AG08395 (cell line): Measurements from ENCODE around the gene RNU1-4.
"Not testable (repeated sequence)": the region's sequence is repeated elsewhere in the genome, so short reads cannot be mapped to it uniquely, and the experiment has no call there.

Source experiments
- DNase-seq: peaks from one replicate; pipeline ENCODE4 v3.0.0; 2012; ENCODE audit warnings: mixed read lengths, low spot score

RNU1-4 gene

DNA sequence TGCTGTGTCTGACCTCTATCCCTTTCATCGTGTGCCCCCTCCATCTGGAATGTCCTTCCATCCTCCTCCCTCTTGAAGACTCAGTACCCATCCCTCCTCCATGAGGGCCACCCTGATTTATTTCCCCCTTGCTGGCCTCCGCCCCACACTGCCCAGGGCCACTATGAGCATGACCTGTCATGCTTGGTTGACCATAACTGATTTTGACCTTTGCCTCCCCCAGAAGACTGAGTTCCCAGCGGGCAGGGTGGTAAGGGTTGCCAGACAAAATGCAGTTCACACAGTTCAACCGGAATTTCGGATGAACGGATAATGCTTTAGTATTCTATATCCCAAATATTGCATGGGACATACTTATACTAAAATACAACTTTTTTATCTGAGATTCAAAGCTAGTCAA lies 31.6 kb upstream of the RNU1-4 start:
- DNase-seq, result not testable (repeated sequence)

DNA sequence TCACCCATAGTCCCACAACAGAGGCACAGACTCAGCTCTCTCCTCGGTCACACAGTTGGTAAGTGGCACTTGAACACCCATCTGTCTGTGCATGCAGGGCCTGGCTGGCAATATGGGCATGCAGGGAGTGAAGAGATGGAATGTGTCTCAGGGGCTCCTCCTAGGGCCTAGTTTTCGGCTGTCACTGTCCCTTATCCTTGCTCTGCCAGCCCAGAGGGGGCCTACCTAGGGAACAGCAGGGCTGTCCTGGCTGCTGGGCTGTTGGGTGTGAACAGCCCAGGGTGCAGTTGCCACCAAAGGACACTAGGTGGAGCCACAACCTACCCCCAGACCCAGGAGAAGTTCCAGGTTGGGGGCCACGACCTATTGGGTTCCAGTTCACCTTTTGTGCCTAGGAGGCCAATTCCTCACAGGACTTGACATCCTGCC lies 30.6 kb upstream of the RNU1-4 start:
- DNase-seq, result not testable (repeated sequence)

DNA sequence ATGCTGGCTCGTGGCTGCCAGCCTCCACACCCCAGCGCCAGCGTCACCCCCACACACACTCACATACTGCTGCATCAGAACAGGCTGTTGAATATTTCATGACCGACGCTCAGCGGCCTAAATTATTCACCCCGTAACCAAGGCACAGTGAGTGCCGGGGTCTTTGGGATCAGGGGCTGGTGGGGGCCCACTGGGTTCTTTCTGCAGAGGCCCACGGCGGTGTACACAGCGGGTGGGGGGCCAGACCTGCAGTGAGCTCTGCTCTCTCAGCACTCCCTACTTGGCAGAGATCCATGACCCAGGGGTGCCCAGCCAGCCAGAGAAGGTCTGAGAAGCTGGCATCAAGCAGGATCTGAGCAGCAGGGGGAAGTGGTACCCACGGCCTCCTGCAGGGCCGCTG lies 29.7 kb upstream of the RNU1-4 start:
- not testable (repeated sequence) for DNase-seq

DNA sequence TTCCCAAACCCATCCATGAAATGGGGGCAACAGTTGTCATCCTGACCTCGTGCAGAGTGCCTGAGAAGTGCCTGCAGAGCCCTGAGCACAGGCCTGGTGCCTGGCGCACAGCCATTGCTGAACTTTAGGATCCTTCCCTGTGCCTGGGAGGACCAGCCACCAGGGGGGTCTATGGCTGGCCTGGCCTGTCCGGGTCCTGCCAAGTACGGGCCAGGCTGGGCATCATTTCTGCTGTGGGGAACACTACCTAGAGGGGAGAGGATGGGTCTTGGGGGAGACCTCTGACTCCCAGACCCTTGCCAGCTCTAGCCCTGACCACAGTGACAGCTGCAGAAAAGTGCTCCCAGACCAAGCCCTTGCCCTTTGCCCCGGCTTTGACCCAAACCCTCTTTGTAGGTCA lies 28.2 kb upstream of the RNU1-4 start:
- DNase-seq, result not testable (repeated sequence)

DNA sequence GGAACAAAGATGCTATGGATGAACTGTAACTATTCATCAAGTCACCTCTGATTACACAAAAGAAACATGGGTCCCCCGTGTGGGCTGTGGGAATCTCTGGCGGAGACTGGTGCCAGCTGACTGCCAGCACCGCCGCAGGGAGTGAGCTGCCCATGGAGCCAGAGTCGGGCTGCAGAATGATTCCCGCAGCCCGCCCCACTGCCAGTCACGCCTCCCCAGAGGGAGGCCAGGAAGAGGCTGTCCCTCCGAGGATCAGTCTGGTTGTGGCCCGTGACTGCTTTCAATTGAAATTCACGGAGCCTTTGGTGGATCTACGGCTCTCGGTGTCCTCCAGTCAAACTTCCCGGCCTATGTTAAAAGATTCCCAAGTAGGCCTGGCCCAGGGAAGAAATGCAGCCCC lies 27.7 kb upstream of the RNU1-4 start:
- not testable (repeated sequence) for DNase-seq

DNA sequence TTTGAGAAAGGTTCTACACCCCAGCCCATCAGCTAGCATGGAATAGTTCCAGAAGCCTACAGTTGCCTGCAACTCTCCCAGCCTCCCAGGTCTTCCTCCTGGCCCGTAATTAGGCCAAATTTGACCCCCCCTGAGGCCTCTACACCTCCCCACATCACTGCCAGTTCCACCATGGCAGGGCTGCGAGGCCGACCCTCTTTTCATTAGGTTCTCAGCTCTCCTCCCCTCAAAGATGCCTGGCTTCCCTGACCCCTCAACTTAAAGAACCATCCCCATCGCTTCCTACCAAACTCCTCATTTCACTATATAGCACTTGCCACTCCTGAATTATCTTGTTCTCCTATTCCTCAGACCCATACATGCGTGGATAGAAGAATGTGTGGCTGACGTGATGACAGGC lies 27.3 kb upstream of the RNU1-4 start:
- DNase-seq, result not testable (repeated sequence)

DNA sequence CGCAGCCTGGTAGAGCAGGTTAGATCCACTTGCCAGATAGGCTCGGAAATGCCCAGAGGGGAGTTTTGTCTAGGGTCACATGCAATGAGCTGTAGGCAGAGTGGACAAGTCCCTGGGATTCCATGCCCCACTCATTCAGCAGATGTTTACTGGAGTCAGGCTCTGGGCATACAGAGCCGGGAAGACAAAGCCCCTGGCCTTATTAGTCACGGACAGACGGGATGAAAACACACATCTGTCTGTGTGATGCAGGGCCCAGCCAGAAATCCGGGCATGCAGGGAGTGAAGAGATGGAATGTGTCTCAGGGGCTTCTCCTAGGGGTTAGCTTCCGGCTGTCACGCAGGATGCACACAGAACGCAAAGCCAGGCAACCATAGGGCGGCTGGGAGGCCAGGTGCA lies 26.8 kb upstream of the RNU1-4 start:
- not testable (repeated sequence) for DNase-seq

DNA sequence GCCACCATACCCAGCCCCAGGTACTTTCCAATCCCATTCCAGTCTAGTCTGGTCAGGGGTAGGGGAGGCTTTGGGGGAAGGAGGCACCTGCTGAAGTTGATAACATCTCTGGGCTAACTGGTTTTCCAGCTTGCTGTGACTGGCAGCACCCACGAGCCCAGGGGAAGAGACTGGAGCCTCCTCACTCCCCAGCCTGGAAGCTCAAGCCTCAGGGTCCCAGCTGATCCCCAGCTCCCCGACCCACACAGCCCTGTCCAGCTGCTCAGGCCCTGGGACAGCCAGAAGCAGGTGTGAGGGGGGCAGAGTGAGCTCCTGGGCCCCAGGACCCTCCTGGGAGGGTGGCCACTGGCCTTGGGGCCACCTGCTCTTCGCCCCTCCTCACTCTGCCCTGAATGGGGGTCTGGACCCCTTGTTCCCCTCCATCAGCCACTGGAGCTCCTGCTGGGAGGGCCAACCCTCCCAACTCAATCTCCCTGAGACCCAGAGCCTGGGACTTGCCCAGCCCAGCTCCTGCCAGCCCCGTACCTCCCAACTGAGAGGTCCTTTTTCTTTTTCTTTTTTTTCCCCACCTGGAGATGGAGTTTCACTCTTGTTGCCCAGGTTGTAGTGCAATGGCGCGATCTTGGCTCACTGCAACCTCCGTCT lies 23.5 kb upstream of the RNU1-4 start:
- DNase-seq, result no peak

DNA sequence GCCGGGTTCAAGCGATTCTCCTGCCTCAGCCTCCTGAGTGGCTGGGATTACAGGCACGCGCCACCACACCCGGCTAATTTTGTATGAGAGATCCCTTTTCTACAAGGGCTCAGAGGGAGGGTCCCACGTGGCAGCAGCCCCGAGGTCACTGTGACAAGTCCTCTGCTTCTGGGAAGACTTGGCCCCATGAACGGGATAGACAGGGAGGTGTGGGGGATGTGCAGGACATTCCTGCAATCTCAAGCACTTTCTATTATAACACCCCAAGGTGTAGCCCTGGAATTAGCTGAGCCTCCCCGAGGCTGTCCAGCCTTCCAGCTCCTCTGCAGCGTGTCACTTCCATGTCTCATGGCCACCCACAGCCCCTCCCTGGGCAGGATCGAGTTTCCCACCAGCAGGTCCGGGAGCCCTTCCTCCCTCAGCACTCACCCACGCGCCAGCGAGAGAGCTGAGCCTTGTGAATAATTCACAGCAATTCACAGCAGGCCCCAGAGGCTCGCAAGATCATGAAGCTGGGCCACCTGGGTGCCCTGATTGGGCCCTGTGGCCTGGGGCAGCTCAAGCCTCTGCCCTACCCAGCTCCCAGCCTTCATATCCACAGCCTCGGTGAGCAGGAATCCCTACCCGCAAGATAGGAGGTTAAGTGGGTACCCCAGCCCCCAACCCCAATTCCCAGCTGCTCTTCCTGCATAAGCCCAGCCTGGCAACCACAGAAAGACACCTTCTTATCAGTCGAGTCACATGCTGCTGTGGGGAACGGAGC lies 22.8 kb upstream of the RNU1-4 start:
- no peak for DNase-seq

DNA sequence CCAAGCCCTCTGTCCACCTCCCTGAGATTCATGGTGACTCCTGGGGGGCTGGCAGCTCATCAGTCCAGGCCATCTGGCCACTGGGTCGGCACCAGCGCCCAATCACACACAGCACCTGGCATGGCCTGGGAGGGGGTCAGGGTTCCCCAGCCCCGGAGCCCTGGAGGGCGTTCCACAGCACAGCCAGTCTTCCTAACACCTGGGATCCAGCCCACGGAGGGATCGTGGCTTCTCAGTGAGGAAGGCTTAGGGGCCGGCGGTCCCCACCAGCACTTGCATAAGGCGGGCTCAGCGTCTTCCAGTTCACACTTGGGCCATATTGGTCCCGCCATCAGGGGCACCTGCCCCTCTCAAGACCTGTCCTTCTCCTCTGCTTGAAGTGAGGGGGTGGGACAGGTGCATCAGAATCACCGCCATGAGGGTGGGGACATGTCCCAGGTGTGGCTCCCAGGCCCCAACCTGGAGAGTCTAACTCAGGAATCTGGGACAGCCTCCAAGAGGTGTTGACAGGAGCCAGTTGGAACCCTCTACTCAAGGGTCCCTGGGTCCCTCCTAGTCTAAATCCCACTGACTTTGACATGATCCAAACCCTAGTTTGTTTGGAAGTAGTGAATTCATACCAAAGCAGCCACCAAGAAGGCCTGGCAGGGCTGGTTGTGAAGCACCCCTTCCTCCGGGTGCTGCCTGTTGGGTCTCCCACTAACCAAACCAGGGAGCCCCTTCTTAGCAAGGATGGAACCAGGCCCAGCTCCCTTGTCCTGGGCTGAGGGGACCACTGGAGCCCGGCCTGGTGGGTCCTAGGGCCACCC lies 22.0 kb upstream of the RNU1-4 start:
- DNase-seq, result not testable (repeated sequence)

DNA sequence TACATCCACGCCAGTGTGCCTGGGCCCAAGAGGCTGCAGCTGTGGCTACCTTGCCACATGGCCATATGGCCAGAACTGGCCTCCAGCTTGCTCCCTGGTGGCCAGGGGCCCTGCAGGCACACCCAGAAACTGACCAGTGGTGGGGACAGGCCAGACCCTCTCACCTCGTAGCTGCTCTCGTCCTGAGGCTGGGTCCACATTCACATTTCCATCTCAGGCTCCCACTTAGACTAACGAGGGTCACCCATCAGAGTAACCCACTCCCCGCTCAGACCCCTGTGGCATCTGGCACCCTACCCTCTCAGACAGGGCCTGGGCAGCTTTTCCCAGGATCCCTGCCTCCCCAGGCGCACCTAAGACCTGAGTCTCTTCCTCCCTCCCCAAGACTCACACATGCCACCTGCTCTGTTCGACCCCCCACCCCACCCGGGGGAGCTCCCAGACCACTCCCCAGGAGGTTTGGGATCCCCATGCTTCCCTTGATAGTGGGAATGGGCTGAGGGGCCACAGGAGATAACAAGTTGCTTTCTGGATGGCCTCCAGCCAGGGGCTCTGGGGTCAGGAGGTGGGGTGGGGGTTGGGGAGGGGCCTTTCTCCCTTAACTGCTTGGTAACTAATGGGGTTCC lies 21.3 kb upstream of the RNU1-4 start:
- DNase-seq, result no peak

DNA sequence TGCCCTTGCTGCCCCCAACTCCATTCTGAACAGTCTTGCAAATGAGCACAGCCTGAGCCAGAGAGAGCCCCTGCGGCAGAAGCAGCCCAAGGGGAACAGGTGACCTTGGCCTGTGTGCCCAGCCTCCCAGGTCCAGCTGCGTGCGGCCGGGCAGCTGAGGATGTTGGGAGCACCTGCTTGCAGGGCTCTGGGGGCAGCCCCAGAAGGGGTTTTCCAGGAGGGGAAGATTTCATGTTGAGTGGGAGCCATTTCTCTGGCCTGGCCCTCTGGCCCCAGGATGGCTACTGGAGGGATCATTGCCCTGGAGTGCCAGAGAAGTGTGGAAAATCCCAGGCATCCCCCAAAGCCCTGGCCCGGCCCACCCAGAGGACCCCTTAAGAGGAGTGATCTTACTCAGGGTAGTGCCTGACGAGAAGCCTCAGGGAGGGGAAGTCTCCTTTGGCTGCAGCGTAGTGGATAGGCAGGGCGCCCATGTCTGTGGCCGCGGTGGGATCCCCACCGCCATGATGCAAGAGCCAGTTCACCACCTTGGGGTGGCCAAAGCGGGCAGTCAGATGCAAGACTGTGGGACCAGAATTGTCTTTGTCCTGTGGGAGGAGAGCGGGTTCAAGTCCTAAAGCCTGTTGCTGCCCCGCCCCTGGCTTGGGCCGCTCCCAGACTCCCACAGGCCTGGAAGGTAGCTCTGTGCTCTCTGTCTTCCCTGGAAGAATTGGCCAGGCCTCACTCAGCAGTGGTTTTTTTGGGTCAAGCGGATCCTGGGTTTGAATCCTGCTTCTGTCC lies 20.6 kb upstream of the RNU1-4 start:
- DNase-seq, result no peak

DNA sequence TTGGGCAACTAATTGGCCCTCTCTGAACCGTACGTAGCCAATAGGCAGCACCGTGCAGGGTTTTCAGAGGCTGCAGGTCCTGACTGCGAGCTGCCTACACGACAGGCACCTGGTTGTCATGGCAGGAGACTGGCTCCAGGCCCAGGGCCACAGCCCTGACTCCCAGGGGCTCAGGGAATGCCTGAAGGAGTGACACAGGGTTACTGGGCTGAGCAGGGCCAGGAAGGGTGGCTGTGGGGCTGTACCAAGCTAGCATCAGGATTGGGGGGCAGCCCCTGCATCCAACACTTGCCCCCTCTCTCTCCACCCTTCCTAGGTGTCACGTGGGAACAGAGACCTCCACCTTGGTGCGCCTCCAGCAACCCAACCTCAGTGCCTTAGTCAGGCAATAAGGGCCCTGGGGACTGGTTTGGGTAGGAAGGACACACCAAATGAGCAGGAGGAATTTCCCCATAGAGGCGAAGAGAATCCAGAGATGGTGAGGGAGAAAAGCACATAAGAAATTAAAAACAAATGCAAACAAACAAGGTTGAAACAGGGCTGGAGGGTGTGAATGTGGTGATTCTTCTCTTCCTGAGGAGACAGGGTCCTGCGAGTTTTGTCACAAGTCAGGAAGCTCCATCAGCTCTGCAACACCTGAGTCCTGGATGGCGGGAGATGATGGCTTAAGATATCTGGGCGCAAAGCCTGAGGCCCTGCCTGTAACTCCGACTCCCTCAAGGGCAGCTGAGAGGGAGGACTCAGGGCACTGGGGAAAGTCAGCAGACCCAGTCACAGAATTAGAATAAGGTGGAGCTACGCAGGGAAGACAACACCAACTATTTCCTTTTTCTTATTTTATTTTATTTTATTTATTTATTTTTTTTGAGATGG lies 19.7 kb upstream of the RNU1-4 start:
- DNase-seq, result no peak

DNA sequence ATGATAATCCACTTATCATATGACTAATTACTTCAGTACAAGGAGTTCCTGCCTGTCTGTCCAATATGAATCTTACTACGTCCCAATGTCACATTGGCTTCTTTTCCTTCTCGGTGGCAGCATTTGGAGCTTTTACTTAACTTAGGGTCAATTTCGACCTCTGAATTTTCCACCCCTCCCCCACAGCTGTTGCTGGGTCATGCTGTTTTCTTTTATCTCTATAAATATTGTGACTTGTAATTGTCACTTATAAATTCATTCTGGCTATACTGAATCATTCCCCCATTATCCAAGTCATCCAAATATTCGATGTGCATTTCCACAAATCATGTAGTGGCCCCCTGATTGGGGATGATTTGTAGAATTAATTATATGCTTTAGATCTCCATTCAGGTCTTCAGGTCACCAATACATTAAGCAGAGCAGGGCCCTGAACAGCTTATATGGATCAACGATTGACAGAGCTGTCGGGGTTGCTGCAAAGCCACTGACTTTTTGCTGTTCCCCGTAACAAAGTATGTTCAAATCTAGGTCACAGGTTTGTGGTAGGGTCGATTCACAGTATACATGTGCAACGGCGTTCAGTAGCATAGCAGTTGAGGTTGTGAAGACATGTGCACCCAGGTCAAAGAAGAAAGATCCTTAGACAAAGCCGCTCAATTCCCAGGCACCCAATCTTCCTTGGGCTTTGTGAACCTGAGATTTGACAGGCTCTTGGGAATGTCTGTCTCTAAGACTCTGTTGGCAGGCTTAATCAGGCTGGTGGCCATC lies 18.3 kb upstream of the RNU1-4 start:
- no peak for DNase-seq

DNA sequence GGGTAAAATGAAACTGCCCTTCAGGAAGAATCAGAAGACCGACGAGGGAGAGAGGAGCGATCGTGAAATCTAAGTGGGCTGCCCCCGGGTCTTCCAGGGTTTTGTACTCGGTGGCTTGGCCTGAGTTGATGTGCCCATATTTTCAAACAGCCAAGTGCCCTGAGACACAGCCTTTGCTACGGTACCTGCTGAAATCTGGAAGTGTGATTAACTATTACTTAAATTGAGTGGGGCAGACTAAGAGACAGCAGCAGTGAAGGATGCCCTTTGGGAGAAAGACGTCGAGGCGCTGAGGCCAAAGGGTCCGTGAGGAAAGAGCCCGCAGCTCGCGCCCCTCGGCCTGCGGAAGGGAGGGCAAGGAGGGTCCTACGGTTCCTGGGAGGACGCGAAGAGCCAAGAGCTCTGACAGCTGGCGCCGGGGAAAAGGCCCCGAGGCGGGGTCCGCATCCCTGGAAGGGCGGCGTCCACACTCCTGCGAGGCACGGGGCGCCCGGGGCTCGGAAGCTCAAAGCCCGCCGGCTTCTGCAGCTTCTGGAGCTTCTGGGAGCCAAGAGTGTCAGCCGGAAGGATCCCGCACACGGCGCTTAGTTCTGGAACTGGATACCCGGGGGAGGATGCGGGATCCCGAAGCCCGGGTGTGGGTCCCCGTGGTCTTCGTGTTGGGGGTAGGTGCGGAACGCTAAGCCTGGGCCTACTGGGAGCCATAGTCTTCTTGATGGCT lies 15.4 kb upstream of the RNU1-4 start:
- DNase-seq, result no peak

DNA sequence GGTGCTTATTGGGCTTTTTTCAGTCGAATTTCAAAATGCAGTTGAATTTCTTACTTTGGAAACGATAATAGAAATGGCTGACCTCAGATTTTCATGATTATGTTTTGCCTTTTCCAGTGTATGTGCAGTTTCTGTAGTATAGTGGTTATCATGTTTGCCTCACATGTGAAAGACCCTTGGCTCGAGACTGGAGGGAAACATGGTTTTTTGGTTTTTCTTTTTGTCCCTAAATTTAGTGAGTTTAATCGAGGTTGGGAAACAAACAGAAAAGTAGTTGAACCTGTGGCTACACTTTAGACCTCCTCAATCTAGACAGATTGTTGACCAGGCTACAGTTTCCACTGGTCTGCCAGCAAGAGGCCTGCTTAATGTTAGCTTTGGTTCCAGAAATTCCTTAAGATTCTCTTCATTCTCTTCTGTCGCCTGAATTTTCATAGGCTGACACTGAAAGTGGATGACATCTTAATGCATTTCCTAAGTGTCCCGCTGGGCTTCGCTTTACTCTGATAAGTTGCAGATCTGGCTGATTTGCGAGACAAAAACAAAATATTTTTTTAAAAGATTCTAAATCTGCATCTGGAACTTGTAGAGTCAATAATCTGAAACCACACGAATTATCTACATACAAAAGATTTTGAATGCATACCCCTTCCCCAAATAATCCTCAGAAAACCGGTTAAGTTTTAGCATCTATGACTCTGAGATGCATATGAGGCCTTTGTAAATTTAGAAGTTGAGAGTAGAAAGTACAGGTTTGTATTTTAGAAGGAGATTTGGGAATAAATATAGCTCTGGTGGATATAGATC lies 14.7 kb upstream of the RNU1-4 start:
- DNase-seq, result not testable (repeated sequence)

DNA sequence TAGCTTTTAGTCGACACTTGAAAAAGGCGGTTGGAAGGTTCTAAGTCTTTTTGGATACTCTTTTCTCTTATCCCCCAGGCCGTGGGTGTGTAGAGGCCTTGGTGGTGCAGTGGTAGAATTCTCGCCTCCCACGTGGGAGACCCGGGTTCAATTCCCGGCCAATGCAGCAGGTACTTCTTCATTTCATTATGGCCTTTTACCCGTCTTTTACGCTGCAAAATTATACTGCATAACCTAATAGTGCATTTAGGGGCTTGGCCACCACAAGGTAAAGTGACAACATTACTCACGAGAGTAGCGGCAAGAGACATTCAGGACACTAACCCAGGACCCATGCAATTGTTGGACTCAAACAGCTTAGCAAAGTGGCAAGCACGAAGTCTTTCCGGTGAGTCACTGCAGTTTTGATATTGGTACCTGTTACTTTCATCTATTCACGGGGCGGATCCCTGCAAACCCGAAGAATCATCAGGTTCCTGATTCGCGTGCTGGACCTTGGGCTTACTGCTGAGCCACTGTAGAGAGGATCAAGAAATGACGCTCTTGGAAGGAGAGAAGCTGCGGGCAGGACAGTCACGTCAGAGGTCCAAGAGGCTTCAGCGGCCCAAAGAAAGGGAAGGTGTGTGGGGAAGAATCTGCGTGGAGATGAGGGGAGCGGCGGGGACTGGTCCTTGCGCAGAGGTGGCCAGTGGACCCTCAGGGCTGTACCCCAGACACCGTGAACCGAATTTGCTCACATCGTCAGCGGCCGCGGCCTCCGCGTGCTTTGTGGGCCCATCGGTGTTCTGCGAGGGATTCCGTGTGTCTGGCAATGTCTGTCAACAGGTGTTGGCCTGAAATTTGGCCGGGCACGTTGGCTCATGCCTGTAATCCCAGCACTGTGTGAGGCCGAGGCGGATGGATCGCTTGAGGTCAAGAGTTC lies 12.9 kb upstream of the RNU1-4 start:
- no peak for DNase-seq
